ENCODE results near the gene MPP2. TPM values are rescaled to one million over a fixed set of nuclear protein-coding genes. Genes with fewer than 3 reads are reported as not detected.
"Not testable (repeated sequence)": the region's sequence is repeated elsewhere in the genome, so short reads cannot be mapped to it uniquely, and the experiment has no call there.

The MPP2 gene
- total RNA-seq, 2 donors from 2014 or later, result 4.0 to 4.1 TPM

- no peaks in the 10 kb centered on the region for H3K36me3 Mint-ChIP-seq (ENCODE audit: insufficient read depth in 2 of 2)
- no peaks in the 10 kb centered on the region for H3K9me3 Mint-ChIP-seq
- DNase-seq, result no peak
- no peak overlapping the region for H3K4me3 Mint-ChIP-seq
- peaks cover 26% of the 10 kb centered on the region for H3K27me3 Mint-ChIP-seq (ENCODE audit: low read depth)
- H3K4me1 Mint-ChIP-seq (ENCODE audit: low read depth), result no peaks in the 10 kb centered on the region
- H3K27ac Mint-ChIP-seq, result no peak overlapping the region
- no peak for ATAC-seq (replicated peaks in 1 of 2)
Observed at GRCh38 chr17:43855061-43855460, 52.3 kb downstream of the MPP2 start.

- Mint-ChIP-seq H3K36me3 (ENCODE audit: insufficient read depth in 2 of 2) (no peaks in the 10 kb centered on the region), H3K4me1 (ENCODE audit: low read depth) (no peaks in the 10 kb centered on the region), H3K27ac (no peak overlapping the region), H3K4me3 (no peak overlapping the region), H3K9me3 (no peaks in the 10 kb centered on the region), H3K27me3 (ENCODE audit: low read depth) (peaks cover 26% of the 10 kb centered on the region)
- ATAC-seq (replicated peaks in 1 of 2) (no peak), DNase-seq (no peak)
Observed at GRCh38 chr17:43854498-43854897, 52.8 kb downstream of the MPP2 start.

- ATAC-seq (replicated peaks in 1 of 2) (no peak), DNase-seq (no peak)
- Mint-ChIP-seq H3K36me3 (ENCODE audit: insufficient read depth in 2 of 2) (no peaks in the 10 kb centered on the region), H3K4me3 (no peak overlapping the region), H3K4me1 (ENCODE audit: low read depth) (no peaks in the 10 kb centered on the region), H3K27me3 (ENCODE audit: low read depth) (peaks cover 30% of the 10 kb centered on the region), H3K27ac (no peak overlapping the region), H3K9me3 (no peaks in the 10 kb centered on the region)
Observed at GRCh38 chr17:43853546-43853945, 53.8 kb downstream of the MPP2 start.

- no peak overlapping the region for H3K4me3 Mint-ChIP-seq
- DNase-seq (no peak), ATAC-seq (replicated peaks in 1 of 2) (no peak)
- no peaks in the 10 kb centered on the region for H3K4me1 Mint-ChIP-seq (ENCODE audit: low read depth)
- H3K27me3 Mint-ChIP-seq (ENCODE audit: low read depth), result peaks cover 26% of the 10 kb centered on the region
- no peaks in the 10 kb centered on the region for H3K36me3 Mint-ChIP-seq (ENCODE audit: insufficient read depth in 2 of 2)
- no peaks in the 10 kb centered on the region for H3K9me3 Mint-ChIP-seq
- no peak overlapping the region for H3K27ac Mint-ChIP-seq
Observed at GRCh38 chr17:43852571-43852970, 54.8 kb downstream of the MPP2 start.

GRCh38 chr17:43849116-43849515 lies 58.2 kb downstream of the MPP2 start:
- peaks cover 19% of the 10 kb centered on the region for H3K27me3 Mint-ChIP-seq (ENCODE audit: low read depth)
- no peaks in the 10 kb centered on the region for H3K4me1 Mint-ChIP-seq (ENCODE audit: low read depth)
- no peak for DNase-seq
- H3K4me3 Mint-ChIP-seq, result no peak overlapping the region
- no peaks in the 10 kb centered on the region for H3K36me3 Mint-ChIP-seq (ENCODE audit: insufficient read depth in 2 of 2)
- no peak overlapping the region for H3K27ac Mint-ChIP-seq
- no peaks in the 10 kb centered on the region for H3K9me3 Mint-ChIP-seq
- no peak for ATAC-seq (replicated peaks in 1 of 2)

- DNase-seq (no peak), ATAC-seq (replicated peaks in 1 of 2) (no peak)
- Mint-ChIP-seq H3K4me3 (no peak overlapping the region), H3K36me3 (ENCODE audit: insufficient read depth in 2 of 2) (no peaks in the 10 kb centered on the region), H3K4me1 (ENCODE audit: low read depth) (no peaks in the 10 kb centered on the region), H3K27me3 (ENCODE audit: low read depth) (peaks cover 19% of the 10 kb centered on the region), H3K27ac (no peak overlapping the region), H3K9me3 (no peaks in the 10 kb centered on the region)
Observed at GRCh38 chr17:43848601-43849000, 58.7 kb downstream of the MPP2 start.

GRCh38 chr17:43846963-43847371 lies 60.4 kb downstream of the MPP2 start, which contains the start of gene CD300LG:
Gene CD300LG, plus strand, starts transcription at chr17:43847176. Its CDS starts 41 bp downstream, at chr17:43847217.
- no peaks in the 10 kb centered on the region for H3K4me1 Mint-ChIP-seq (ENCODE audit: low read depth)
- H3K4me3 Mint-ChIP-seq, result no peak within 1 kb of the TSS
- H3K9me3 Mint-ChIP-seq, result no peaks in the 10 kb centered on the region
- H3K27me3 Mint-ChIP-seq (ENCODE audit: low read depth), result peaks cover 13% of the 10 kb centered on the region
- DNase-seq (no peak), ATAC-seq (replicated peaks in 1 of 2) (no peak)
- H3K36me3 Mint-ChIP-seq (ENCODE audit: insufficient read depth in 2 of 2), result no peaks in the 10 kb centered on the region
- H3K27ac Mint-ChIP-seq, result no peak within 1 kb of the TSS

- Mint-ChIP-seq H3K27ac (no peak overlapping the region), H3K9me3 (no peaks in the 10 kb centered on the region), H3K4me3 (no peak overlapping the region), H3K27me3 (ENCODE audit: low read depth) (peaks cover 8% of the 10 kb centered on the region), H3K4me1 (ENCODE audit: low read depth) (no peaks in the 10 kb centered on the region), H3K36me3 (ENCODE audit: insufficient read depth in 2 of 2) (no peaks in the 10 kb centered on the region)
- ATAC-seq (replicated peaks in 1 of 2) (peak; percentile 88 to 93), DNase-seq (peak; percentile 83 to 87)
Observed at GRCh38 chr17:43846221-43846712, 61.1 kb downstream of the MPP2 start.

GRCh38 chr17:43845766-43846165 lies 61.6 kb downstream of the MPP2 start:
- Mint-ChIP-seq H3K4me1 (ENCODE audit: low read depth) (no peaks in the 10 kb centered on the region), H3K36me3 (ENCODE audit: insufficient read depth in 2 of 2) (no peaks in the 10 kb centered on the region), H3K4me3 (no peak overlapping the region), H3K9me3 (no peaks in the 10 kb centered on the region), H3K27me3 (ENCODE audit: low read depth) (peaks cover 8% of the 10 kb centered on the region), H3K27ac (no peak overlapping the region)
- ATAC-seq (replicated peaks in 1 of 2) (no peak), DNase-seq (no peak)

GRCh38 chr17:43844241-43844640 lies 63.1 kb downstream of the MPP2 start:
- DNase-seq, result no peak
- no peak overlapping the region for H3K4me3 Mint-ChIP-seq
- no peaks in the 10 kb centered on the region for H3K4me1 Mint-ChIP-seq (ENCODE audit: low read depth)

GRCh38 chr17:43842975-43843325 lies 64.4 kb downstream of the MPP2 start:
- Mint-ChIP-seq H3K27me3 (ENCODE audit: low read depth) (peaks cover 6% of the 10 kb centered on the region), H3K4me1 (ENCODE audit: low read depth) (no peaks in the 10 kb centered on the region), H3K4me3 (no peak overlapping the region), H3K27ac (no peak overlapping the region), H3K36me3 (ENCODE audit: insufficient read depth in 2 of 2) (no peaks in the 10 kb centered on the region), H3K9me3 (no peaks in the 10 kb centered on the region)
- ATAC-seq (replicated peaks in 1 of 2) (no peak), DNase-seq (no peak)

More at GRCh38 chr17:43844241-43844640, 63.1 kb downstream of the MPP2 start:
- Mint-ChIP-seq H3K27ac (no peak overlapping the region), H3K27me3 (ENCODE audit: low read depth) (peaks cover 14% of the 10 kb centered on the region), H3K9me3 (no peaks in the 10 kb centered on the region), H3K36me3 (ENCODE audit: insufficient read depth in 2 of 2) (no peaks in the 10 kb centered on the region)
- no peak for ATAC-seq (replicated peaks in 1 of 2)

GRCh38 chr17:43842091-43842974 lies 65.0 kb downstream of the MPP2 start:
- not testable (repeated sequence) for H3K36me3 Mint-ChIP-seq (ENCODE audit: insufficient read depth in 2 of 2); H3K27ac Mint-ChIP-seq; ATAC-seq (replicated peaks in 1 of 2); DNase-seq; H3K4me1 Mint-ChIP-seq (ENCODE audit: low read depth); H3K9me3 Mint-ChIP-seq; H3K4me3 Mint-ChIP-seq
- H3K27me3 Mint-ChIP-seq (ENCODE audit: low read depth), result peaks cover 11% of the 10 kb centered on the region

- Mint-ChIP-seq H3K36me3 (ENCODE audit: insufficient read depth in 2 of 2) (no peaks in the 10 kb centered on the region), H3K4me3 (no peak overlapping the region), H3K9me3 (no peaks in the 10 kb centered on the region)
Observed at GRCh38 chr17:43841282-43841681, 66.1 kb downstream of the MPP2 start.

GRCh38 chr17:43840814-43841213 lies 66.5 kb downstream of the MPP2 start:
- Mint-ChIP-seq H3K4me3 (no peak overlapping the region), H3K36me3 (ENCODE audit: insufficient read depth in 2 of 2) (no peaks in the 10 kb centered on the region), H3K4me1 (ENCODE audit: low read depth) (no peaks in the 10 kb centered on the region), H3K27ac (no peak overlapping the region), H3K9me3 (no peaks in the 10 kb centered on the region), H3K27me3 (ENCODE audit: low read depth) (peaks cover 11% of the 10 kb centered on the region)
- no peak for ATAC-seq (replicated peaks in 1 of 2)
- no peak for DNase-seq

More at GRCh38 chr17:43841282-43841681, 66.1 kb downstream of the MPP2 start:
- ATAC-seq (replicated peaks in 1 of 2) (no peak), DNase-seq (no peak)
- H3K27ac Mint-ChIP-seq, result no peak overlapping the region
- H3K27me3 Mint-ChIP-seq (ENCODE audit: low read depth), result peaks cover 11% of the 10 kb centered on the region
- H3K4me1 Mint-ChIP-seq (ENCODE audit: low read depth), result no peaks in the 10 kb centered on the region

All from activated T-cell treated with anti-CD3 and anti-CD28 coated beads, Interleukin-2, amount 50 U/mL, for 72 hours (primary cell).